ENCODE data around the gene CRYBG1.

DNA sequence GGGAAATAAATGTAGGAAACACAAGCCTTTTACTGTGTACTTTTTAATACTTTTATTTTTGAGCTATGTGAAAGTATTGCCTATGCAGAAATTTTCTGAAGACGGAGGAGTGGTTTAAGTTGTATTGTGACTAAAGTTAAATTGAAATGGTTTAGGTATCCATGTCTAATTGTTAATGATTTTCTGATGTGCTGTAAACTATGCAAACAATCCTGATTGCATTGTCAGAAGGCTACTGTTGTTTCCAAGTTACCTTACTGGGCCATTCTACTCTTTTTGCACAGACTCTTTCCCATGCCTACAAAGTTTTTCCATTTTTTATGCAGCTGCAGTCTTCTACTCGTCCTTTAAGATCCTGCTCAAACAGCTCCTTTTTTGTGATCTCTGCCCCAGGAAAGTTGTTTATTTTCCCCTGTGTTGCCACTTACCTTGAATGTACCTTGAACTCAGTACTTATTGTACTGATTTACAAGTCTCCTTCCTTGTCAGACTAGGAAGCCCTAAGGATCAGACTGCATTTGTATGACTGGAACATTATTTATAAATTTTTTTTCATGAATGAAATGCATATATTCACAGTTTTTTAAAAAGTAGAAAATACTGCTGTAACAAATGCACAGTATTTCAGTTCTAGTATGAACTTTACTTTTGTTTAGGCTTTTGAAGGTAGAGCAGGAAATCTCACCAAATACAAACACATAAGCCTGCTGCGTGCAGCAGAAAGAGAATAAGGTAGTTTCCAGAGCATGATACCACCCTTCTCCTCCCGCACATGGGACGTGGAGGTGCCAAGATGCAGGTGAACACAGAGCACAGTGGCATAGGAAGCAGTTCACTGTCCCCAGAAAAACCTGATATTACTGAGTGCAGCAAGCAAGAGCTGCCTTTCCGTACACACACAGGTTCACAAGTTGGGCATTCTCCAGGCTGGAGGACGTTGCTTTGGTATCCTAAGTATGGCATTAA is 97.8 kb downstream of the CRYBG1 start:
- TF ChIP-seq TAF1 (IDR thresholded peaks at IDR 0.05; ENCODE audit: low read depth) (no peak), RAD21 (IDR thresholded peaks at IDR 0.05; ENCODE audit: low read depth) (no peak), REST (IDR thresholded peaks at IDR 0.05; ENCODE audit: low read depth) (no peak), TEAD4 (IDR thresholded peaks at IDR 0.05) (no peak), FOXM1 (IDR thresholded peaks at IDR 0.05; ENCODE audit: borderline replicate concordance, low read depth) (no peak), YY1 (IDR thresholded peaks at IDR 0.05; ENCODE audit: low read depth) (no peak), EP300 (IDR thresholded peaks at IDR 0.05; ENCODE audit: borderline replicate concordance) (no peak), EGR1 (IDR thresholded peaks at IDR 0.05) (no peak), USF1 (IDR thresholded peaks at IDR 0.05) (no peak), CEBPB (IDR thresholded peaks at IDR 0.05) (no peak), ZBTB7A (IDR thresholded peaks at IDR 0.05; ENCODE audit: low read depth) (no peak), NFIC (IDR thresholded peaks at IDR 0.05) (no peak)
- TF ChIP-seq, protein P1, sequence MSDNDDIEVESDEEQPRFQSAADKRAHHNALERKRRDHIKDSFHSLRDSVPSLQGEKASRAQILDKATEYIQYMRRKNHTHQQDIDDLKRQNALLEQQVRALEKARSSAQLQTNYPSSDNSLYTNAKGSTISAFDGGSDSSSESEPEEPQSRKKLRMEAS (IDR thresholded peaks at IDR 0.05) = no peak

Data from Ishikawa (cell line).